ENCODE data around the gene ACKR2.
"Not testable (repeated sequence)": the region's sequence is repeated elsewhere in the genome, so short reads cannot be mapped to it uniquely, and the experiment has no call there.

ACKR2 gene

GRCh38 chr3:42856544-42856943, 47.3 kb downstream of the ACKR2 start:
- DNase-seq, result no peak

- DNase-seq, result no peak
Measured at GRCh38 chr3:42864321-42864950, 55.2 kb downstream of the ACKR2 start.

GRCh38 chr3:42865256-42865655, 56.0 kb downstream of the ACKR2 start:
- no peak for DNase-seq

GRCh38 chr3:42867138-42867537, 57.9 kb downstream of the ACKR2 start:
- no peak for DNase-seq

- DNase-seq, result no peak
Measured at GRCh38 chr3:42868841-42869240, 59.6 kb downstream of the ACKR2 start.

GRCh38 chr3:42871592-42872196, 62.4 kb downstream of the ACKR2 start:
- peak; percentile 19 for DNase-seq

GRCh38 chr3:42872718-42873117, 63.5 kb downstream of the ACKR2 start:
- no peak for DNase-seq

DNA sequence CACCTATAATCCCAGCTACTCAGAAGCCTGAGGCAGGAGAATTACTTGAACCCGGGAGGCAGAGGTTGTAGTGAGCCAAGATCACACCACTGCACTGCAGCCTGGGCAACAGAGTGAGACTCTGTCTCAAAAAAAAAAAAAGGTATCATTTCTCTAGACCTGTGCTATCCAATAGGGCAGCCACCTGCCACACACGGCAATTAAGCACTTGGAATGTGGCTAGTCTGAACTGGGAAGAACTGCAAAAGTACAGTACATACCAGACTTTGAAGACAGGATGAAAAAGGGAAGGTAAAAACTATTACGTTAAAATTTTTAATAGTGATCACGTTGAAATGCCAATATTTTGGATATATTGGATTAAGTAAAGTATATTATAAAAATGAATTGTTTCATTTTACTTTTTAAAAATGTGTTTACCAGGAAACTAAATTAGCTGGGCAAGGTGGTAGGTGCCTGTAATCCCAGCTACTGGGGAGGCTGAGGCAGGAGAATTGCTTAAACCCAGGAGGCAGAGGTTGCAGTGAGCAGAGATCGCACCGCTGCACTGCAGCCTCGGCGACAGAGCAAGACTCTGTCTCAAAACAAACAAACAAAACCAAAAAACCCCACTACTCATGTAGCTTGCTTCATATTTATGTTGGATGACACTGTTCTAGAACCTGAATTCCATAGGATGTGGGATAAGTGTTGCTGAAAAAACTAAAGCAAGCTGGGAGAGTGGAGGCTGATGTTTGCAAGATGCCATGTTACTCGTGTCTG, 64.2 kb downstream of the ACKR2 start:
- no peak for DNase-seq

- DNase-seq, result no peak
Measured at GRCh38 chr3:42874749-42875148, 65.5 kb downstream of the ACKR2 start.

GRCh38 chr3:42875325-42876151, 66.3 kb downstream of the ACKR2 start, which contains the start of gene CYP8B1:
CYP8B1 (minus strand) TSS chr3:42875879; CDS start chr3:42875816, 63 bp downstream.
- DNase-seq, result no peak

- DNase-seq, result no peak
Measured at GRCh38 chr3:42876401-42876800, 67.2 kb downstream of the ACKR2 start.

DNA sequence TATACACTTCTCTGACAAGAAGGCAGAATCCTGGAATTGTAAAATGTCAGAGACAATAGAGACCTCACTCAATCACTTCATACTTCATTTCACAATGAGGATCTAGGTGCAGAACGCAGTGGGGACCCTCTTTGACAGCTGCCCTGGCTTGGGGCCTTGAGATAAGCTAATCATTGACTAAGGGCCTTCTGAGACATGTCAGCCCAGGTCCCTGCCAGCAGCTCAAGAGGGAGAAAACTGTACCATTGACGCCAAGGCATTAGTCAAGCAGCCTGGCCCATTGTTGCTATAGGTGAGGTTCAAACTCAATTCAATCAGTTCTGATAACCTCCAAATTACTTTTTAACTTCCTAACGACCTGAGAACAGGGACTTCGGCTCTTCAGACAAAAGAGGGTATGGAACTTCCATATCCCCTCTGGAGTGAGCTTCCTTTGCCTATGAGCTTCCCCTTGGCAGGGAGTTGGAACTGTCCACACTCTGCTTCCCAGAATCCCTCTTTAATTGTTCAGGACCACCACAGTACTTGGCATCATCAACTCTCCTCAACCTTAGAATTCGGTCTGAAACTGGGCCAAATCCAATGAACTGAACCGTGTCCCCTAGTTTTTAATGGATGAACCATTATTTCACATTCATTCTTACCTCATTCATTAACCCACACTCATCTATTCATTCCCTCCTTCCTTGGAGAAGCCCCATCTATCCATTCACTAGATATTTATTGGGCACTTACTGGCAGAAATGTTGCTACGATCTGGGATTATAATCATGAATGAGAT, 67.9 kb downstream of the ACKR2 start:
- DNase-seq, result no peak

GRCh38 chr3:42877881-42878280, 68.6 kb downstream of the ACKR2 start:
- DNase-seq, result no peak

DNA sequence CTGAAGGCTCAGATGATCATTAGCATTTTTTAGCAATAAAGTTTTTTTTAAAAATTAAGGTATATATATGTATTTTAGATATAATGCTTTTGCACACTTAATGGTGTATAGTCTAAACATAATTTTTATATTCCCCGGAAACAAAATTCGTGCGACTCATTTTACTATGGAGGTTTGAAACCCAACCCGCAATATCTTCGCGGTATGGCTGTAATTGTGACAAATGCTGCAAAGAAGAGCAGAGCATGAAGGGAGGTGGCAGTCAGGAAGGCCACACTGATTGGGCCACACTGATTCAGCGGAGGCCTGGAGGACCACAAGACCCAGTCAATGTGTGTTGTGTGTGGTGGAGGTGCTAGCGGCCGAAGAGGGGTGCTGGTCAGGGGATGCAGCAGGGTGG, 70.9 kb downstream of the ACKR2 start:
- DNase-seq, result no peak

- peak; percentile 83 for DNase-seq
Measured at GRCh38 chr3:42880601-42881451, 71.6 kb downstream of the ACKR2 start.

DNA sequence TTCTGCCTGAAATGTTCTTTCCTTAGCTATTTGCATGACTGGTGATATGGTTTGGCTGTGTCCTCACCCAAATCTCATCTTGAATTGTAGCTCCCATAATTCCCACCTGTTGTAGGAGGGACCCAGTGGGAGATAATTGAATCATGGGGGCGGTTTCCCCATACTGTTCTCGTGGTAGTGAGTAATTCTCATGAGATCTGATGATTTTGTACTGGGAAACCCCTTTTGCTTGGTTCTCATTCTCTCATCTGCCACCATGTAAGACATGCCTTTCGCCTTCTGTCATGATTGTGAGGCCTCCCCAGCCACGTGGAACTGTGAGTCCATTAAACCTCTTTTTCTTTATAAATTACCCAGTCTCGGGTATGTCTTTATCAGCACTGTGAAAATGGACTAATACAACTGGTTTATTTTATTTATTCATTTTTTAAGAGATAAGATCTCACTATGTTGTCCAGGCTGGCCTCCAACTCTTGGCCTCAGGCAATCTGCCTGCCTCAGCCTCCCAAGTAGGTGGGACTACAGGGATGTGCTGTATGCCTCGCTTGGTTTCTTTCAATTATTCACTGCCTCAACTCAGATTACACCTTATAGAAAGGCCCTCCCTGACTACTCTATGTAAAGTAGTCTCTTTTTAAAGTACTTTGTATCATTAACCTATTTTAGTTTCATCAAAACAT, 74.1 kb downstream of the ACKR2 start:
- not testable (repeated sequence) for DNase-seq

- no peak for DNase-seq
Measured at GRCh38 chr3:42884324-42884723, 75.1 kb downstream of the ACKR2 start.

GRCh38 chr3:42886294-42886822, 77.1 kb downstream of the ACKR2 start:
- no peak for DNase-seq

- no peak for DNase-seq
Measured at GRCh38 chr3:42887084-42887483, 77.8 kb downstream of the ACKR2 start.

DNA sequence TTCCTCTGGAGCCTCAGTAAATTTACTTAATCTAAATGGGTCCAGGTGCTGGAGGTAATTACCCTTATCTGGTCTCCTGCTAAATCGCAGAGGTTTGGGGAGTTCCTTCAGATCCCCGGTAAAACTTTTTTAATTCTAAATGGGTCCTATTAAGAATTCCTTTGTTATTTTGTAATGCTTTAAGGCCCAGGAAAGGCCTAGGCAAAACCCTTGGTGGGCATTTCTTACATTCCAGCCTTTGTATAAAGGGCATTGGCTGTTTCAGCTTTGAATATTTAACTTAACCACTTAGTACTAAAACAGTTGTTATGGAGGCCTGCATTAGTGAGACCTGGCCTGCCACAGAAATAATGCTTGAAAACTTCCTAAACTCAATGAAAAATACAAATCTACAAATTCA, 81.8 kb downstream of the ACKR2 start:
- no peak for DNase-seq
